Measurements from ENCODE around the gene CHPF2.

DNA sequence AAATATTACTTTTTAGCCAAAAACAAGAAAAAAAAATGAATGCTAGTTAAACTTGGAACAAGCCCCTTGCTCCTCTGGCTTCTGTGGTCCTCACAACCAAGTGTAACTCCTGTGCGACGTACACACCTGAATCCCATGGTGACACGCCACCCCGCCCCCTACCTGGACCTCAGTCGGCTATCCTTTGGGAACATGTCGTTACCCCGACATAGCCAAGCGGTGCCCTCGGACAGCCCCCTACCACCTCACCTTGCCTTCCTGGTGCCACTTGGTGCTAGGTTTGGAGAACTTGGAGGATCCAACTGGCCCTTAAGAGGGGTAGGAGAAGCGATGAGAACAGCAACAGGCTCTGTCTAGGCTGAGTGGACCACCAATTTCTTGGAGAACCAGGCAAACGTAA lies 28.2 kb downstream of the CHPF2 start:
- no peak for TF ChIP-seq POLR2A (IDR thresholded peaks at IDR 0.05)
- TF ChIP-seq, protein P1, sequence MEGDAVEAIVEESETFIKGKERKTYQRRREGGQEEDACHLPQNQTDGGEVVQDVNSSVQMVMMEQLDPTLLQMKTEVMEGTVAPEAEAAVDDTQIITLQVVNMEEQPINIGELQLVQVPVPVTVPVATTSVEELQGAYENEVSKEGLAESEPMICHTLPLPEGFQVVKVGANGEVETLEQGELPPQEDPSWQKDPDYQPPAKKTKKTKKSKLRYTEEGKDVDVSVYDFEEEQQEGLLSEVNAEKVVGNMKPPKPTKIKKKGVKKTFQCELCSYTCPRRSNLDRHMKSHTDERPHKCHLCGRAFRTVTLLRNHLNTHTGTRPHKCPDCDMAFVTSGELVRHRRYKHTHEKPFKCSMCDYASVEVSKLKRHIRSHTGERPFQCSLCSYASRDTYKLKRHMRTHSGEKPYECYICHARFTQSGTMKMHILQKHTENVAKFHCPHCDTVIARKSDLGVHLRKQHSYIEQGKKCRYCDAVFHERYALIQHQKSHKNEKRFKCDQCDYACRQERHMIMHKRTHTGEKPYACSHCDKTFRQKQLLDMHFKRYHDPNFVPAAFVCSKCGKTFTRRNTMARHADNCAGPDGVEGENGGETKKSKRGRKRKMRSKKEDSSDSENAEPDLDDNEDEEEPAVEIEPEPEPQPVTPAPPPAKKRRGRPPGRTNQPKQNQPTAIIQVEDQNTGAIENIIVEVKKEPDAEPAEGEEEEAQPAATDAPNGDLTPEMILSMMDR (IDR thresholded peaks at IDR 0.05): no peak
